ENCODE results near the gene KATNB1. TPM values are rescaled to one million over a fixed set of nuclear protein-coding genes. Genes with fewer than 3 reads are reported as not detected.

The KATNB1 gene
- polyA plus RNA-seq, 4 donors, result 9.6 to 19.3 (median 12.1) TPM

- DNase-seq, result no peak
- FAIRE-seq, result no peak
- no peaks in the 10 kb centered on the region for H3K9me3 ChIP-seq (ENCODE audit: control insufficient read depth in 2 of 2, insufficient read depth in 1 of 2, low read depth in 1 of 2, low read length in 1 of 2)
- H3K36me3 ChIP-seq (ENCODE audit: control insufficient read depth in 3 of 3, insufficient read depth in 2 of 3, low read depth in 1 of 3, low read length in 3 of 3), result peaks cover 0 to 72% (median 4%) of the 10 kb centered on the region in 3 donors
- no peak overlapping the region for H3K4me3 ChIP-seq (ENCODE audit: low read depth in 1 of 3, low read length in 3 of 3)
- no peaks in the 10 kb centered on the region for H3K4me1 ChIP-seq (ENCODE audit: control insufficient read depth in 3 of 3, insufficient read depth in 2 of 3, low read depth in 1 of 3, low read length in 2 of 3)
- 86 to 93% (median 91%) methylated on average over 11 of the region's 11 CpGs for WGBS, 3 donors
- no peaks in the 10 kb centered on the region for H3K27me3 ChIP-seq (ENCODE audit: control insufficient read depth in 3 of 3, insufficient read depth in 3 of 3, low read length in 3 of 3)
- no peak overlapping the region for H3K27ac ChIP-seq (ENCODE audit: low read depth in 1 of 3, low read length in 2 of 3)
Observed at GRCh38 chr16:57748596-57748995, 13.0 kb downstream of the KATNB1 start.

GRCh38 chr16:57749101-57749692 lies 13.6 kb downstream of the KATNB1 start:
- whole genome bisulfite sequencing, 3 donors, result 91 to 94% (median 93%) methylated on average over 3 of the region's 3 CpGs
- FAIRE-seq, result no peak
- H3K27me3 ChIP-seq (ENCODE audit: control insufficient read depth in 3 of 3, insufficient read depth in 3 of 3, low read length in 3 of 3), result no peaks in the 10 kb centered on the region

GRCh38 chr16:57749856-57750452 lies 14.4 kb downstream of the KATNB1 start:
- 78 to 86% (median 82%) methylated on average over 5 of the region's 5 CpGs for WGBS, 3 donors
- DNase-seq (no peak), FAIRE-seq (no peak)
- Histone ChIP-seq H3K4me1 (ENCODE audit: control insufficient read depth in 3 of 3, insufficient read depth in 2 of 3, low read depth in 1 of 3, low read length in 2 of 3) (no peaks in the 10 kb centered on the region), H3K4me3 (ENCODE audit: low read depth in 1 of 3, low read length in 3 of 3) (no peak overlapping the region), H3K36me3 (ENCODE audit: control insufficient read depth in 3 of 3, insufficient read depth in 2 of 3, low read depth in 1 of 3, low read length in 3 of 3) (peaks cover 0 to 72% (median 4%) of the 10 kb centered on the region in 3 donors), H3K27me3 (ENCODE audit: control insufficient read depth in 3 of 3, insufficient read depth in 3 of 3, low read length in 3 of 3) (no peaks in the 10 kb centered on the region), H3K27ac (ENCODE audit: low read depth in 1 of 3, low read length in 2 of 3) (no peak overlapping the region), H3K9me3 (ENCODE audit: control insufficient read depth in 2 of 2, insufficient read depth in 1 of 2, low read depth in 1 of 2, low read length in 1 of 2) (no peaks in the 10 kb centered on the region)

More at GRCh38 chr16:57749101-57749692, 13.6 kb downstream of the KATNB1 start:
- Histone ChIP-seq H3K9me3 (ENCODE audit: control insufficient read depth in 2 of 2, insufficient read depth in 1 of 2, low read depth in 1 of 2, low read length in 1 of 2) (no peaks in the 10 kb centered on the region), H3K36me3 (ENCODE audit: control insufficient read depth in 3 of 3, insufficient read depth in 2 of 3, low read depth in 1 of 3, low read length in 3 of 3) (peaks cover 0 to 72% (median 4%) of the 10 kb centered on the region in 3 donors), H3K4me1 (ENCODE audit: control insufficient read depth in 3 of 3, insufficient read depth in 2 of 3, low read depth in 1 of 3, low read length in 2 of 3) (no peaks in the 10 kb centered on the region), H3K4me3 (ENCODE audit: low read depth in 1 of 3, low read length in 3 of 3) (no peak overlapping the region), H3K27ac (ENCODE audit: low read depth in 1 of 3, low read length in 2 of 3) (no peak overlapping the region)
- no peak for DNase-seq

- no peak overlapping the region for H3K4me3 ChIP-seq (ENCODE audit: low read depth in 1 of 3, low read length in 3 of 3)
- no peaks in the 10 kb centered on the region for H3K9me3 ChIP-seq (ENCODE audit: control insufficient read depth in 2 of 2, insufficient read depth in 1 of 2, low read depth in 1 of 2, low read length in 1 of 2)
- FAIRE-seq, result no peak
- peaks cover 0 to 80% (median 4%) of the 10 kb centered on the region in 3 donors for H3K36me3 ChIP-seq (ENCODE audit: control insufficient read depth in 3 of 3, insufficient read depth in 2 of 3, low read depth in 1 of 3, low read length in 3 of 3)
- 92 to 94% (median 94%) methylated on average over 24 of the region's 24 CpGs for WGBS, 3 donors
- H3K27me3 ChIP-seq (ENCODE audit: control insufficient read depth in 3 of 3, insufficient read depth in 3 of 3, low read length in 3 of 3), result no peaks in the 10 kb centered on the region
- no peak overlapping the region for H3K27ac ChIP-seq (ENCODE audit: low read depth in 1 of 3, low read length in 2 of 3)
- no peak for DNase-seq
- H3K4me1 ChIP-seq (ENCODE audit: control insufficient read depth in 3 of 3, insufficient read depth in 2 of 3, low read depth in 1 of 3, low read length in 2 of 3), result peaks cover 0 to 3% (median 0%) of the 10 kb centered on the region in 3 donors
Observed at GRCh38 chr16:57750796-57751538, 15.4 kb downstream of the KATNB1 start.

- DNase-seq (no peak), FAIRE-seq (no peak)
- Histone ChIP-seq H3K9me3 (ENCODE audit: control insufficient read depth in 2 of 2, insufficient read depth in 1 of 2, low read depth in 1 of 2, low read length in 1 of 2) (no peaks in the 10 kb centered on the region), H3K4me1 (ENCODE audit: control insufficient read depth in 3 of 3, insufficient read depth in 2 of 3, low read depth in 1 of 3, low read length in 2 of 3) (peaks cover 0 to 10% (median 0%) of the 10 kb centered on the region in 3 donors), H3K27ac (ENCODE audit: low read depth in 1 of 3, low read length in 2 of 3) (no peak overlapping the region), H3K36me3 (ENCODE audit: control insufficient read depth in 3 of 3, insufficient read depth in 2 of 3, low read depth in 1 of 3, low read length in 3 of 3) (peaks cover 0 to 88% (median 4%) of the 10 kb centered on the region in 3 donors), H3K4me3 (ENCODE audit: low read depth in 1 of 3, low read length in 3 of 3) (no peak overlapping the region), H3K27me3 (ENCODE audit: control insufficient read depth in 3 of 3, insufficient read depth in 3 of 3, low read length in 3 of 3) (no peaks in the 10 kb centered on the region)
- WGBS, 3 donors, result 93 to 94% (median 93%) methylated on average over 25 to 26 of the region's 26 CpGs
Observed at GRCh38 chr16:57751539-57752202, 16.1 kb downstream of the KATNB1 start.

- DNase-seq (no peak), FAIRE-seq (no peak)
- WGBS, 3 donors, result 79 to 93% (median 88%) methylated on average over 6 of the region's 6 CpGs
- Histone ChIP-seq H3K4me3 (ENCODE audit: low read depth in 1 of 3, low read length in 3 of 3) (no peak overlapping the region), H3K36me3 (ENCODE audit: control insufficient read depth in 3 of 3, insufficient read depth in 2 of 3, low read depth in 1 of 3, low read length in 3 of 3) (peaks cover 0 to 90% (median 4%) of the 10 kb centered on the region in 3 donors), H3K27me3 (ENCODE audit: control insufficient read depth in 3 of 3, insufficient read depth in 3 of 3, low read length in 3 of 3) (no peaks in the 10 kb centered on the region), H3K27ac (ENCODE audit: low read depth in 1 of 3, low read length in 2 of 3) (no peak overlapping the region), H3K4me1 (ENCODE audit: control insufficient read depth in 3 of 3, insufficient read depth in 2 of 3, low read depth in 1 of 3, low read length in 2 of 3) (peaks cover 0 to 15% (median 0%) of the 10 kb centered on the region in 3 donors), H3K9me3 (ENCODE audit: control insufficient read depth in 2 of 2, insufficient read depth in 1 of 2, low read depth in 1 of 2, low read length in 1 of 2) (no peaks in the 10 kb centered on the region)
Observed at GRCh38 chr16:57752203-57752580, 16.6 kb downstream of the KATNB1 start.

GRCh38 chr16:57752581-57753447 lies 17.2 kb downstream of the KATNB1 start:
- H3K4me1 ChIP-seq (ENCODE audit: control insufficient read depth in 3 of 3, insufficient read depth in 2 of 3, low read depth in 1 of 3, low read length in 2 of 3), result peaks cover 0 to 15% (median 0%) of the 10 kb centered on the region in 3 donors
- no peaks in the 10 kb centered on the region for H3K9me3 ChIP-seq (ENCODE audit: control insufficient read depth in 2 of 2, insufficient read depth in 1 of 2, low read depth in 1 of 2, low read length in 1 of 2)
- FAIRE-seq (no peak), DNase-seq (no peak)
- no peak overlapping the region for H3K4me3 ChIP-seq (ENCODE audit: low read depth in 1 of 3, low read length in 3 of 3)
- no peak overlapping the region for H3K27ac ChIP-seq (ENCODE audit: low read depth in 1 of 3, low read length in 2 of 3)
- 88 to 92% (median 90%) methylated on average over 38 to 44 of the region's 44 CpGs for WGBS, 3 donors
- no peaks in the 10 kb centered on the region for H3K27me3 ChIP-seq (ENCODE audit: control insufficient read depth in 3 of 3, insufficient read depth in 3 of 3, low read length in 3 of 3)
- H3K36me3 ChIP-seq (ENCODE audit: control insufficient read depth in 3 of 3, insufficient read depth in 2 of 3, low read depth in 1 of 3, low read length in 3 of 3), result peaks cover 0 to 89% (median 0%) of the 10 kb centered on the region in 3 donors
